HUES64 (cell line): ENCODE measurements around the gene EMP1.
A peak's percentile ranks its signal among the peaks of the same experiment; 100 is the strongest.

Source experiments
- H3K27ac ChIP-seq: 2 replicates; pipeline ENCODE4 v1.7.0; 2013; ENCODE audit warnings: low read depth, low read length, inconsistent platforms
- H3K27me3 ChIP-seq: 2 replicates; pipeline ENCODE4 v1.6.1; 2013; ENCODE audit warnings: mild to moderate bottlenecking, low read length; ENCODE audit not compliant: insufficient read depth
- H3K36me3 ChIP-seq: 2 replicates; pipeline ENCODE4 v1.6.1; 2013; ENCODE audit warnings: mild to moderate bottlenecking, low read length; ENCODE audit not compliant: insufficient read depth
- H3K4me1 ChIP-seq: 2 replicates; pipeline ENCODE4 v1.6.1; 2013; ENCODE audit warnings: mild to moderate bottlenecking, low read length, moderate library complexity; ENCODE audit not compliant: insufficient read depth
- H3K4me3 ChIP-seq: 2 replicates; pipeline ENCODE4 v1.5.1; 2013; ENCODE audit warnings: mild to moderate bottlenecking, low read length, moderate library complexity
- H3K9ac ChIP-seq: 2 replicates; pipeline ENCODE4 v1.6.1; 2013; ENCODE audit warnings: mild to moderate bottlenecking, low read depth, low read length
- H3K9me3 ChIP-seq: 2 replicates; pipeline ENCODE4 v1.6.1; 2013; ENCODE audit warnings: low read depth, low read length; ENCODE audit not compliant: insufficient read depth
- WGBS: fragments of 150-250, 120-280 bp; methylation state at CpG from one replicate; pipeline ENCODE4 v1.1.7; 2013; ENCODE audit warnings: missing lambda C conversion rate; 5-methylcytosine and 5-hydroxymethylcytosine counted together

Gene EMP1

DNA sequence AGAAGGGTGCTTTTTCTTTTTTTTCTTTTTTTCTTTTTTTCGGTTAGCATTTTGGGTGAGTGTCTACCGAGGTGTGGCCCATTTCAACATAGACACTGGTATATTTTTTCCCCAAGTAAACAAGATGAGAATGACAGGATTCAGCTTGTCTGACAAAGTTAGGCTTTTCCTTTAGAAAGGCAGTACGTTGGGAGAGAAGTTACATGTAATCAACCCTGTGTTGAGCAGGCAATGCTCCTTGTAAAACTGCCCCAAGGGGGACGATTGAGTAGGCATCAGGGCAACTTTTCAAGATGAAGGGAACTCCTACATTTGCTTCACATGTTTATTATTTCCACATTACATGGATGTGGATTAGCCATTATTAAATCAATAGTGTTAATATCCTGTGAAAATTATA is 1.7 kb downstream of the EMP1 start:
- H3K9ac ChIP-seq, result no peak overlapping the region
- H3K27ac ChIP-seq, result no peak overlapping the region
- peak overlapping the region; percentile 11; the same call in 1 of the 2 replicates for H3K4me3 ChIP-seq
- no peaks in the 10 kb centered on the region for H3K36me3 ChIP-seq
- peaks cover 36% of the 10 kb centered on the region for H3K4me1 ChIP-seq
- WGBS, result 81% methylated on average over 2 of the region's 4 CpGs
- H3K27me3 ChIP-seq, result no peaks in the 10 kb centered on the region
- H3K9me3 ChIP-seq, result no peaks in the 10 kb centered on the region

DNA sequence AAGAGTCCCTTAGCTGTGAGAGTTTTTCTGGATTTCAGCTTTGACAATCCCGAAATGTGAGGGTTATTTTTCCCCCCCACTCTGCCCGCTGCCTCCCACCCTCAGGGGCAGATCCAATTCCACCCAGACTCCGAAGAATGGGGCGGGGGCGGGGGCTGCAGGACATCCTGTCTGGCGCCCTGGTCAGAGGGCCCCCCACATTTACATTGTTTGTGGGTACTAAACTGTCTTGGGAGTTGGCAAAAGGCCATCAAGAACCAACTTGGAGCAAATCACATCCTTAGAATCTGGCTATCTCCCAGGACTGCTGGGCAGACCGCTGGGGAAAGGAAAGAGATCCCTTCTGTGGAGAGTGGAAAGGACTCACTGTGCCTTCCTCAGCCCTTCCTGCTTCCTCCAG is 2.4 kb downstream of the EMP1 start:
- Histone ChIP-seq H3K27me3 (no peaks in the 10 kb centered on the region), H3K27ac (no peak overlapping the region), H3K36me3 (no peaks in the 10 kb centered on the region), H3K9me3 (no peaks in the 10 kb centered on the region), H3K4me1 (peaks cover 38% of the 10 kb centered on the region), H3K9ac (no peak overlapping the region), H3K4me3 (no peak overlapping the region)
- WGBS, result 85% methylated on average over 7 of the region's 7 CpGs

DNA sequence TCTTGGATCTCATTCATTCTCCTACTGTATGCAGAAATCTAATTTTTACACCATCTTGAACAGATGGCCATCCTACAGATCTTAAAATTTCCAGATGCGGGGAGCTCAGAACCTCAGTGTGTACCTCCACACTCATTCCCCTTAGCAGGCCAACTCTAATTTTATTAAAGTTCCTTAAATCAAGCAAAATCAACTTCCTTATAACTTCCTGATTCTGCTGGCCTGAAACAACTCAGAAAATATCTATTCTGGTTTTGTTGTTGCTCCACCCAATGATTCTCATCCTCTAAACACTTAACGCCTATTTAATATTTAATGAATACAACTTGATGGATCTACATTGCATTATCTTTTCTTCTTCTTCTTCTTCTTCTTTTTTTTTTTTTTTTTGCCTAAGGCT is 3.1 kb downstream of the EMP1 start:
- Histone ChIP-seq H3K4me3 (no peak overlapping the region), H3K4me1 (peaks cover 43% of the 10 kb centered on the region), H3K27me3 (no peaks in the 10 kb centered on the region), H3K27ac (no peak overlapping the region), H3K36me3 (no peaks in the 10 kb centered on the region), H3K9me3 (no peaks in the 10 kb centered on the region), H3K9ac (no peak overlapping the region)
- 91% methylated on average over 2 of the region's 2 CpGs for WGBS

DNA sequence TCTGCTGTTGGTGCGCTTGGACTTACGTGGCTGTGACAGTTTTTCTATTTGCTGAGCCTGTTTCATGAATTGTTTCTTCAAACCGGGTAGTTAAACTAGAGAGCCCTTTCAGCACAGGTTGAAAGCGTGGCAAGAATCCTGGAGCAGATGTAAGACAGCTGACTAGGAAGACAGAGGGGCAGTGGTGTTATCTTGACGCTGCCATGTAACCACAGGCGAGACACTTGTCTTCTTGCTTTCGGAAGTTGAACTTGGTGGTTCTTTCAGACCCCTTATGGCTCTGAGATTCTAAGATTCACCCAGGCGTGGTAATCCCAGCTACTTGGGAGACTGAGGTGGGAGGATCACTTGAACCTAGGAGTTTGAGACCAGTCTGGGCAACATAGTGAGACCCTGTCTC is 4.3 kb downstream of the EMP1 start:
- Histone ChIP-seq H3K4me3 (no peak overlapping the region), H3K9ac (no peak overlapping the region), H3K36me3 (no peaks in the 10 kb centered on the region), H3K4me1 (peaks cover 55% of the 10 kb centered on the region), H3K27me3 (no peaks in the 10 kb centered on the region), H3K27ac (no peak overlapping the region), H3K9me3 (no peaks in the 10 kb centered on the region)
- 92% methylated on average over 8 of the region's 8 CpGs for WGBS

DNA sequence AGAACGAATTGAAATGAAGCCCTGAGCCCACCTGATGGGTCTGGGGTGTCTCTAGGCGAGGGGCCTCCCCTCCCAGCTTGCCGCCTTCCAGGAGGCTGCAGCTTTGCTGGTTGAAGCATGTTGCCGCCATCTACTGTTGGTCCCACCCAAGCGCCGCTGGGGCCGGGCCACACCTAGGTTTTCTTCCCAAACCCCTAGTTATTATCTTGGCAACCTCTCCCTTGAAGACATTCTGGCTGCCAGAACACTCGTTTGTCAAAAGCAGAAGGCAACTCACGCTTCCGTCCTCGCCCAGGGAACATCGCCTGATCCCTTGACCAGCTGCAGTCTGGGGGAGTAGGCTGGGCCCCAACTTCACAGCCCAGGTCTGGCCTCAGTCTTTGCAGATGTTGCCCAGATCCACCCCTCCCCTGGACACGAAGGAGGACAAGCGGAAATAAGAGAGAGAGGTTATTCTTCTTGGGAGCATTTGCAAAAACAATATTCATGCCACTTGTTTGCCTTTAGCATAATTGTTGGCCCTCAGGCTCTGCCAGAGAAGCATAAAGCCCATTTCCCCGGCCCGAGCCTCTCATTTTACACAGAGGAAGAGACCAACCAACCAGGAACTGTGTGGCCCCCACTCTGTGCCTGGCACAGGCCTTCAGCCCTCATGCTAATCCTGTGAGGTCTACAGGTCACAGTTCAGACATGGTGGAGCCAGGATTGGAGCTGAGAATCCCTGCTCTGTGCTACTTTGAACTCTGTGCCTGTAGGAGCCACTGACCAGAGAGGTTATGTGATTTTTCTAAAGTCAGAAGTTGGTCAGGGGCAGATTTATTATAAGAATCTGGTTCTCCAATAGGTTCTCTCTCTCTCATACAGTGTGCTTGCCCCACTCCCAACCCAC is 6.8 kb downstream of the EMP1 start:
- Histone ChIP-seq H3K9ac (no peak overlapping the region), H3K4me3 (no peak overlapping the region), H3K27ac (no peak overlapping the region), H3K36me3 (no peaks in the 10 kb centered on the region), H3K4me1 (peaks cover 41% of the 10 kb centered on the region), H3K27me3 (no peaks in the 10 kb centered on the region), H3K9me3 (no peaks in the 10 kb centered on the region)
- 70% methylated on average over 16 of the region's 16 CpGs for WGBS

DNA sequence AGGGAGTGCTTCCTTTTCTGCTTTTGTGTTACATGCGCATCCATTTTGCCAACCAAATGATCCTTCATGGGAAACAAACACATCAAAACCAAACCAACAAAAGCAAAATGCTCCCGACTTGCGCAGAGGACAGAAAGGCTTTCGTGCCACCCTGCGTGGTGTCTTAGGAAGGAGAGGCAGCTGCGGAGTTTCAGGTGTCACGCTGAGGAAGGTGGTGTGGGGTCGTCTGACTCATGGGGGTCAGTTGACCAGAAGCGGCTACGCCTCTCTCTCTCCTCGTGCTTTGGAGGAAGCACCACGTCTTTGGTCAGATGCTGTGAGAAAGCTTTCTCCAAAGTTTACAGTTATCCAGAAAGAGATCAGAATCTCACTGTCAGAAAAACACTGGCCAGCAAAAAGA is 7.9 kb downstream of the EMP1 start:
- no peaks in the 10 kb centered on the region for H3K27me3 ChIP-seq
- 26% methylated on average over 12 of the region's 12 CpGs for WGBS
- H3K4me3 ChIP-seq, result no peak overlapping the region
- H3K4me1 ChIP-seq, result peaks cover 48% of the 10 kb centered on the region
- no peaks in the 10 kb centered on the region for H3K36me3 ChIP-seq
- H3K9me3 ChIP-seq, result no peaks in the 10 kb centered on the region
- no peak overlapping the region; the same call in 1 of the 2 replicates for H3K9ac ChIP-seq
- H3K27ac ChIP-seq, result 0 out of 2 replicates have a peak overlapping the region, but pooled peaks have one; percentile 9

DNA sequence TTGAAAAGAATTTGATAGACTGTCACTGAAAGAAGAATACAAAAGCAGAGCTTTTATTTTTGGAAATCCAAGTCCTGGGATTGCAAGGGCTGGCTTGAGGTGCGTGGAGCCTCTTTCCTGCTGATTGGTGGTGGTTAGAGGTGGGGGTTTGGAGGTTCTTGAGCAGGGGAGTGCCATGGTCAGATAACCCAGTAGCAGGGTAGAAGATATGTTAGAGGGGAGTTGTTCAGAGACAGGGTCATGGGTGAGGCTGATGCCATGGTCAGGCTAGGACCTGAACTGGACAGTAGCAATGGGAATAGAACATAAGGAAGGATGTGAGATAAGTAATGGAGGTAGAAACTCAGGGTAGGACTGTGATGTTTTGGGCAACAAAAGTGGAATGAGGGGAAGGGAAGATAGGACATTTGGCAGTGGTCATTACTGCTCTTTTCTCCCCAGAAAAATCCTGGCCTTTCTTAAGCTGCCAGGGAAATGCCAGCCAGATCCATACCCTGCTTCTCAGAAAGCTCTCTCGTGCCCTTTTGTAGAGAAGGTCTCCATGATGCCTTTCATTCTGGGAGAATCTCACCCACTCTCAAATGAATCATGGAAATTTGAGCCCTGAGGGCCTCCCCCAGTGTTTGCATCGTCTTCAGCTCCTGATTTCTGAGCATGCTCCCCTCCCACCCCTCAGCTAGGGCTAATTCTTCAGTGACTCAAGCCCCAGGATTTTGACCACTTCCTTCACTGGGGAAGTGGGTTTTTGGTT is 9.5 kb downstream of the EMP1 start:
- peaks cover 63% of the 10 kb centered on the region for H3K4me1 ChIP-seq
- H3K36me3 ChIP-seq, result no peaks in the 10 kb centered on the region
- 56% methylated on average over 3 of the region's 3 CpGs for WGBS
- no peak overlapping the region for H3K4me3 ChIP-seq
- H3K9ac ChIP-seq, result no peak overlapping the region
- H3K9me3 ChIP-seq, result no peaks in the 10 kb centered on the region
- no peaks in the 10 kb centered on the region for H3K27me3 ChIP-seq
- no peak overlapping the region; the same call in 1 of the 2 replicates for H3K27ac ChIP-seq

DNA sequence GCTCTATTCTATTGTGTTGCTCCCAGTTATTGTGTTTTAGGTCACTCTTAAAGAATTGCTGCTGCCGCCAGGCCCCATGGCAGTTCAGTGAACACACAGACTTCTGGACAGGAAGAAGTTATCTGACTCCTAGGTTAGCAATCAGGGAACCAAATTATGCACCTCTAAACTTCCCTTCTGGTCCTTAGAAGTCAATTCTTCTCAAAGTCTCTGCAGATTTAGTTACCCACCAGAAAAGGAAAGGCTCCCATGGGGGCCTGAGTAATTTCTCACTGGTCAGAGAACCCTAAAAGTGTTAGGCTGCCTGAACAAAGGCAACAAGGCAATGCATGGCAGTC is 10.0 kb downstream of the EMP1 start:
- Histone ChIP-seq H3K27me3 (no peaks in the 10 kb centered on the region), H3K9me3 (no peaks in the 10 kb centered on the region), H3K36me3 (no peaks in the 10 kb centered on the region), H3K27ac (peak overlapping the region; percentile 1; the same call in 1 of the 2 replicates), H3K4me3 (no peak overlapping the region), H3K4me1 (peaks cover 68% of the 10 kb centered on the region), H3K9ac (no peak overlapping the region)
- WGBS, result 90% methylated on average over 1 of the region's 1 CpG

DNA sequence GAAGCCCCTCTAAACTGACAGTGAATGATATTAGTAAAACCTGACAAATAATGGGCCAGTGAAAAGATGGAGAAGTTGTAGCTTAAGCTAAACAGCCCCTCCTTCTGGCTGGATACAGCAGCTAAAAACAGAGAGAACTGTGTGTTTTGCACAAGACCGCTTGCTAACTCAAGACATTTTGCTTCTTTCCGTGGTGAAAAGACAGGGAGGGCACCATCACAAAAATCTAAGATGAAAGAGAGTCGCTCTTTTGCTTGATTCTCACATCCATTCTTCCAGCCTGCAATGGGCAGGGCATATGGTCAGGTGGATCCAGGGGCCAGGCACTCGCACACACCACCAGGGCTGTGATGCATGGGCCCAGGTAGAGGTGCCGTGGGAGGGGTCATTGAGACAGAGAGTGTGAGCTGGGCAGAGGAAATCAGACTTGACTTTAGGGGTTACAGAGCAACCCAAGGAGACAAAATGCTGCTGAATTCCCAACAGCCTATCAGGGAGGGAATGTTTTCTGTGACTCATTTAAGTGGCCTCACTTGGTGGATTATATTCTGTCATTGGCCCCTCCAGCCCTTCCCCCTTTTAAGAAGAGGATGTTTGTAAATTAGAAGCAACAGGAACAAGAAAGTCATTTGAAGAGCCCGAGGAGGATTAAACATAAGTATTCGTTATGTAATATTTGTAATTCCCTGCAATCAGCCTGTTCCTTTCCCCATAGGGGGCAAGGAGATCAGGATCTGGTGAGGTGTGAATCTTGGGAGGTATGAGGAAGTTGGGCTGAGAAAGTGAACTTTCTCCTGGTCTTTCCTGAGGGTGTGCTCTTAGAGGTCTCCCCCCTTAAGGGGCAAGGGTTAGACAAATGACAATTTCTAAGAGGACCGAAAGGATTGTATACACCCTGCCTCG is 12.3 kb downstream of the EMP1 start:
- H3K36me3 ChIP-seq, result no peaks in the 10 kb centered on the region; the same call in 1 of the 2 replicates
- H3K27me3 ChIP-seq, result no peaks in the 10 kb centered on the region
- H3K4me1 ChIP-seq, result peaks cover 59% of the 10 kb centered on the region
- H3K9me3 ChIP-seq, result no peaks in the 10 kb centered on the region
- 74% methylated on average over 9 of the region's 9 CpGs for WGBS
- no peak overlapping the region for H3K27ac ChIP-seq
- no peak overlapping the region for H3K4me3 ChIP-seq
- no peak overlapping the region for H3K9ac ChIP-seq

DNA sequence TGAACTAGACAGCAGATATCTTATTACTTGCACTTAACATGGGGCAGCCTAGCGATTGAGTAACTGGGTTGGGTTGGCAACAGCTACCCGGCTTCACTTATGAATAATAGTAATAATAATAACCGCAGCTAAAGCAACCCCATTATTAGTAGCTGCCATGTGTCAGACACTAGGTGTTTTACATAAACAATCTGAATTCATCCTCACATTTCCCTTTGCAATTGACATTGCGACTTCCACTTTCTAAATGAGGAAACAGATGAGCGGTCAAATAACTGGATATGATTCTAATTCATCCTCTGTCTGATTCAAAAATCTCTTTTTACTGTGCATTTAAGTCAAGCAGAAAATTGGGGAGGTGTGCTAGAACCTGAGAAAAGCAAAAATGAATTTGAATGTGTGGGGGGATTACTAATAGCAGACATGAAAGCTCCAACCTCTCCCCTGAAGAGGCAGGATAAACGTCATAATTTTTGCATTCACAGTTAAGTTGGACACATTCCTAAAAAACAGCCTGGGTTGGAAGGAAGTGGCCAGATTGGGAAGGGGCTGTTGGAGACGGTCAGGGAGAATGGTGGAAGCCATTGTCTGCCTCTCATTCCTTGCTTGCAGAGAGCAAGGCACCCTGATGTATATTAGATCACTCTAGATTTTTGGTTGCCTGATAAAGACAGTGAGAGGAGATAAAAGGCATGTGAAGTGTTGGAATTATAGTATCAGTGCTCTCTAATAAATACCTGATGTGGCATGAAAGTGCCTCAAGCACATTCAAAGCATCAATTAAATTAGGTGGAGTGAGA is 13.1 kb downstream of the EMP1 start:
- Histone ChIP-seq H3K9me3 (no peaks in the 10 kb centered on the region), H3K27me3 (no peaks in the 10 kb centered on the region), H3K9ac (no peak overlapping the region), H3K4me1 (peaks cover 51% of the 10 kb centered on the region), H3K4me3 (no peak overlapping the region), H3K27ac (no peak overlapping the region), H3K36me3 (peaks cover 3% of the 10 kb centered on the region; the same call in 1 of the 2 replicates)
- 82% methylated on average over 6 of the region's 7 CpGs for WGBS
